ENCODE measurements around the gene WFDC9. TPM values are rescaled to one million over a fixed set of nuclear protein-coding genes. Genes with fewer than 3 reads are reported as not detected.
"Not testable (repeated sequence)": the region's sequence is repeated elsewhere in the genome, so short reads cannot be mapped to it uniquely, and the experiment has no call there.

The WFDC9 gene
- total and polyA plus RNA-seq, 2 of the 8 experiments (the other 6 are each of a cell fraction or from before 2014, with no cell fraction given): not detected

GRCh38 chr20:45569650-45570049, 61.4 kb downstream of the WFDC9 start:
- H3K4me3 ChIP-seq (ENCODE audit: extremely low read depth in 1 of 4, insufficient read depth in 2 of 4, low read depth in 3 of 4, low read length in 4 of 4); H3K23me2 ChIP-seq (ENCODE audit: low read depth, low read length); H3K4ac ChIP-seq (replicated peaks; ENCODE audit: insufficient read length, low read depth, low read length); H3K56ac ChIP-seq (replicated peaks; ENCODE audit: insufficient read length, low read depth, low read length); H2BK5ac ChIP-seq (ENCODE audit: low read depth, low read length); H3K4me2 ChIP-seq (ENCODE audit: insufficient read depth in 1 of 2, low read depth in 2 of 2, low read length in 2 of 2); H3K18ac ChIP-seq (ENCODE audit: extremely low read depth, low read length); H3K27ac ChIP-seq (ENCODE audit: low read depth, low read length); H3K4me1 ChIP-seq (replicated peaks in 1 of 4; ENCODE audit: control insufficient read depth in 3 of 4, insufficient read depth in 4 of 4, low read length in 3 of 4); H4K91ac ChIP-seq (replicated peaks; ENCODE audit: insufficient read length, low read length); POLR2A ChIA-PET (ENCODE audit: partially characterized antibody); H2AFZ ChIP-seq (ENCODE audit: low read length); H2AK5ac ChIP-seq (ENCODE audit: low read depth, low read length); FAIRE-seq; H3K79me2 ChIP-seq (ENCODE audit: control insufficient read depth in 1 of 2, insufficient read depth in 2 of 2, low read length in 2 of 2); H2BK12ac ChIP-seq (ENCODE audit: low read depth, low read length); H3K14ac ChIP-seq (ENCODE audit: insufficient read length); H3K9me3 ChIP-seq (ENCODE audit: insufficient read depth in 2 of 2, low read depth in 1 of 2, low read length in 1 of 2); H2BK120ac ChIP-seq (replicated peaks; ENCODE audit: low read depth, low read length); H4K8ac ChIP-seq (ENCODE audit: extremely low read depth, insufficient read depth, low read length); H4K5ac ChIP-seq (ENCODE audit: insufficient read length, low read depth, low read length); DNase-seq (ENCODE audit: low read depth in 1 of 2, low spot score in 2 of 2); H3K36me3 ChIP-seq (ENCODE audit: control insufficient read depth in 2 of 4, insufficient read depth in 4 of 4, low read length in 3 of 4); H4K20me1 ChIP-seq (replicated peaks in 1 of 2; ENCODE audit: control insufficient read depth in 1 of 2, insufficient read depth in 2 of 2, low read length in 2 of 2); H2BK20ac ChIP-seq (ENCODE audit: low read length); H2BK15ac ChIP-seq (ENCODE audit: low read length); H3K23ac ChIP-seq (ENCODE audit: insufficient read length); H3K9ac ChIP-seq (replicated peaks in 1 of 4; ENCODE audit: extremely low read depth in 1 of 4, low read depth in 3 of 4, low read length in 3 of 4); H3K79me1 ChIP-seq (ENCODE audit: low read depth, low read length); H3K27me3 ChIP-seq (replicated peaks in 1 of 4; ENCODE audit: control insufficient read depth in 3 of 4, extremely low read depth in 1 of 4, insufficient read depth in 3 of 4, low read length in 3 of 4): not testable (repeated sequence)
- TF ChIP-seq KDM1A (IDR thresholded peaks at IDR 0.05; ENCODE audit: borderline replicate concordance, low read length): peak; percentile 67; the same call in 1 of the 2 replicates
- CTCF ChIA-PET (ENCODE audit: partially characterized antibody): interaction anchor here (0.6 kb wide), 1 partner anchor 23 kb away, joined by 3 read pairs; no protein-coding TSS in a partner anchor
- WGBS, 2 experiments (ENCODE audit: extremely low coverage in 1 of 2, insufficient coverage in 1 of 2, insufficient read length in 1 of 2, insufficient replicate concordance in 2 of 2, low coverage in 1 of 2, low lambda C conversion rate in 2 of 2, missing lambda C conversion rate in 1 of 2): 80% methylated on average over 1 of the region's 1 CpG; no CpG with 5 or more reads in 1 of the 2 experiments
